ENCODE results near the gene ERGIC1.
"Not testable (repeated sequence)": the region's sequence is repeated elsewhere in the genome, so short reads cannot be mapped to it uniquely, and the experiment has no call there.

Gene ERGIC1

DNA sequence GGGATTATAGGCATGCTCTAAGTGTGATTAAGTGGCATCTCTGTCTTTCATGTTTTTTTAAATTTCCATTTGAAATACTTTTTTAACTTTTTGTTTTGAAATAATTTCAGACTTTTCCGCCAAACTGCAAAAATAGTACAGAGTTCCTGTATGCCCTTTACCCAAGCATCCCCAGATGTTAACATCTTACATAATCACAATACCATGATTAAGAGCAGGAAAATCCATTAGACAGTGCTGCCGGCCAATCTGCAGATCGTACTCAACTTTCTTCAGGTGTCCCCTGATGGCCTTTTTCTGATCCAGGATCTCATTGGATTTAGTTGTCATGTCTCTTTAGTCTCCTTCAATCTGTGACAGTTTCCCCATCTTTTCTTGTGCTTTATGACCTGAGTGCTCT, 49.0 kb downstream of the ERGIC1 start:
- DNase-seq (ENCODE audit: low read depth) = no peak

DNA sequence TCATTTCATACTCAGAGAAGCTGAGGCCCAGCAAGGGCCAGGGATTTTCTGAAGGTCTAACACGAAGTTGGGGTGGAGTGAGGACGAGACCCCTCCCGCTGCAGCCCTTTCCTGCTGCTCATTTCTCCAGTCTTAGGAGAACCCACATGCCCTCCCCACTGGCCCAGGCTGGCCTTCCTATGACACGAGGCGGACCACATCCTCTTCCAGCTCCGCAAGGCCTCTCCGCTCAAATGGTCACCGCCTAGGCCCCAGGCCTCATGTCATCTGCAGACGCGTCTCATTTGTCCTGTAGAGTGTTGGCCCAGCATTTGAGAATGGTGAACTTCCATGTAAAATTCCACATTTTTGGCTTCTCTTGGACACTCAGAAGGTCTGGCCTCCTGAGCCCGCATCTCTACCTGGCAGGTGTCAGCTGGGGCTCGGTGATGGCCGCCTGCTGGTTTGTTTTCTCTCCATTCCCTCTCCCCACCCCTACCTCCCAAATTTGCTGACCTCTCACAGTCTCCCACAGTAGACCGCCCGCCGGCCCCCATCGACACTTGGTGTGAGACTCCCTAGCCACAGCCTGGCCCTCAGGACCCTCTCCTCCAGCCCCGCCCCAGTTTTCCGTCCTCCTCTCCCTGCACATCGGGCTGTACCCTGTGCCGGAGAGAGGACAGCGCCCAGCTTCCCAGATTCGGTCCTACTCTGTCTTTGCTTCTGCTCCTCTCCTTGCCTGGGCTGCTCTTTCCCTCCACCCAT, 51.7 kb downstream of the ERGIC1 start:
- no peak for DNase-seq (ENCODE audit: low read depth)

DNA sequence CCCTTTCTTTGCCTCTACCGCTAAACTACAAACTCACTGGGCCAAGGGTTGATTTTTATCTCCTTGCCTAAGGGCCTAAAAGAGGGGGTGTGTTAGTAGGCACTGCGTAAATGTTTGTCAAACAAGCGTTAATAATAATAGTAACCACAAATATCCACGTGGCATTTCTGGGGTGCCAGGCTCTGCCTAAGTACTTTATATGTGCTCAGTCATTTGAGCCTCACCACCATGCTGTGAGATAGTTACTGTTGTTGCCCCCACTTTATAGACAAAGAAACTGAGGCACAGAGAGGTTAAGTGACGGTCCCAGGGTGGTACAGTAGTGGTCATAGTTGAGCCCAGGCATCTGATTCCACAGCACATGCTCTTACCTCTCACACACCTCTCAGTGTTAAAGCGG, 52.4 kb downstream of the ERGIC1 start:
- DNase-seq (ENCODE audit: low read depth) = no peak

DNA sequence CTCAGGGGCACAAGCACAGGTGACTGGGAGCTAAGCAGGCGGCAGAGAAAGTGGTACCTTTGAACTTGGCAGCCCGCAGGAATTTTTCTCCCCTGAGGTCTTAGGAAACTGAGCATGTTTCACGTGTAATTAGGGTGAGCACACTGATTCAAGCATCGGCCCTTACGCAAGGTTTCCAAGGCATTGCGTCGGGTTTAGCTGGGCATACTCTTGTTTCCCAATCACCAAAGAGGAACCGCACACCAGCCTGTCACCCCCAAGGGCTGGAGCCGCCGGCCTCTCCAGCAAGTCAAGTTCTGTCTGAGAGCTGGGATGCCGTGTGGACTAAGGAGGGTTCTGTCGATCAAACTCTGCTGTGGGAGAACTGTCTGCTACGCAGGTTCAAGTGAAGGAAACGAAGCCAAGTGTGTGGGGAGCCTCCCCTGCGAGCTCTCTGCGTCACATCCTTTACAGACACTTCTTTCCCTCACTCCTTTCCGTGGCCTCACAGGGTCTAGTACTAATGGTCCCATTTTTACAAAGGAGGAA, 53.0 kb downstream of the ERGIC1 start:
- DNase-seq (ENCODE audit: low read depth) = no peak

DNA sequence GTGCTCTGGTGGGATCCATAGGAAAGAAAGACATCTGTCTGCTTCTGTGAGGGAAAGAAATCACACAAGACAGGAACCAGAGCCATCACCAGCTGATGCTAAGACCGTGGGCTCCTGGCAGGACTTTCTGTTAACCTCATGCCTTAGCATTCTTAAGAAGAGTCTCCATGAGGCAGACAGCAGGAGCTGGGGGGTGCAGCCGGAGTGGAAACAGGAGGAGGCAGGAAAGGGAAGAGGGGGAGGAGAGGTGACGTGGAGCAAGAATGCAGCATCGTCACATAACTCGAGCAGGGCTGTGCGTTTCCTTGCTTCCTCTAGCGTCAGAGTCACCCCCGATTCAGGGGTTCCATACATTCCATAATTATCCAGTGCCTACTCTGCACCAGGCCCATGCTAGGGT, 53.6 kb downstream of the ERGIC1 start:
- DNase-seq (ENCODE audit: low read depth) = no peak

DNA sequence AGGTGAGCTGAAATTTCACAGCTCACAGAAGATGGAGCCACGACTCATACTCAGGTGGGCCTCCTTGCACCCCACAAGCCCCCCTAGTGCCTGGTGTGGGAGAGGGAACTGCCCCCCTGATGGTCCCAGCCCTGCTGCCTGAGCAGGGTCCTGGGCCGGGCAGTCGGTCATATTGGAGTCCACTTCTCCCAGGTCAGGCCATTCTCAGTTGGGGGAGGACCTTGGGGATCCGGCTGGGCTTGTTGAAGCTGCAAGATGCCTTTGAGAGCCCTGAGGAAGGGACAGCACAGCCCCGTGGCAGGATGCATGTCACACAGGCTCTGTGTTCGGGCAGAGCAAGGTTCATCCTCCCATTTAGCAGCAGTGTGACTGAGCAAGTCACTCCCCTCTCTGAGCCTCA, 56.6 kb downstream of the ERGIC1 start:
- no peak for DNase-seq (ENCODE audit: low read depth)

DNA sequence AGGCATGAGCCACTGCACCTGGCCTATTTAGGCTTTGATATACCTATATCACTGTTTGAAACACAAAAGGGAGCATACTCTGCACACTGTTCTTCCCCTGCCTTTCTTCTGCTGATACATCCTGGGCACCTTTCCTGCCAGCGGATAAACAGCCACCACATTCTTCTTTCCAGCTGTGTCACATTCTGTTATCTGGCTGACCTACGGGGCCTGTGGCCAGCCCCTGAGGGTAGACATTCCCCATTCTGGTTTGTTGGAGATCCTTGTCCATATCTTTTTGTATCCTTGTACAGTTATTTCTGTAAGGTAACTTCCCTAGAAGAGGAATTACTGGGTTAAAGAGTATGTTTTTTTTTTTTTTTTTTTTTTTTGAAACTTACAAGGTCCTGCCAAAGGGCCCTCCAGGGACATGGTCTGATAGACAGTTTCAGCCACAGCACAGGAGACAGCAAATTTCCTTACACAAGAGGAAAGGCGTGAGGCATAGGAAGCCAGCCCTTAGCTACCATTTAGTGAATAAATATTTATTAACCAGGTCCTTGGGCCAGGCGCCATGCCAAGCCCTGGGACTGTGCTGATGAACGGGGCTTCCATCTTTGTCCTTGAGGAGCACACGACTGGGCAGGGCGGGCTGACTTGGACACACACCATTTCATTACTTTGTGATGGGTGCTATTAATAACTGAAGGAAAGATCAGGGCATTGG, 57.8 kb downstream of the ERGIC1 start:
- no peak for DNase-seq (ENCODE audit: low read depth)

DNA sequence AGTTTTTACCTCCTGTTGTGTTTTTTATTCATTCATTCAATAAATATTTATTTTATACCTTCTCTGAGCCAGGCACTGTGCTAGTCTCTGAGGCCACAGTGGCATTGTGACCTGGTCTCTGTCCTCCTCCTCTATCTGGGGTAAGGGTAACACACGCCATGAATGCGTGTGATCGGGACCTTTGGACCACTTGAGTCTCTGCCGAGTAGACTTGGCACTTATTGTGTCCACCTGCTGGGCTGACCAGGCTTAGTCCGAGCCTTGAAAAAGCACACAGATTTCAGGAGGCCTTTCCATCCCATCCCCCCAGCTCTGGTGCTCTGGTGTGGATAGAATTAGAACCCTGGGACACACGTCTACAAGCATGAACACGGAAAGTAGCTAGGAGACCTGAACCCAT, 58.7 kb downstream of the ERGIC1 start:
- no peak for DNase-seq (ENCODE audit: low read depth)

DNA sequence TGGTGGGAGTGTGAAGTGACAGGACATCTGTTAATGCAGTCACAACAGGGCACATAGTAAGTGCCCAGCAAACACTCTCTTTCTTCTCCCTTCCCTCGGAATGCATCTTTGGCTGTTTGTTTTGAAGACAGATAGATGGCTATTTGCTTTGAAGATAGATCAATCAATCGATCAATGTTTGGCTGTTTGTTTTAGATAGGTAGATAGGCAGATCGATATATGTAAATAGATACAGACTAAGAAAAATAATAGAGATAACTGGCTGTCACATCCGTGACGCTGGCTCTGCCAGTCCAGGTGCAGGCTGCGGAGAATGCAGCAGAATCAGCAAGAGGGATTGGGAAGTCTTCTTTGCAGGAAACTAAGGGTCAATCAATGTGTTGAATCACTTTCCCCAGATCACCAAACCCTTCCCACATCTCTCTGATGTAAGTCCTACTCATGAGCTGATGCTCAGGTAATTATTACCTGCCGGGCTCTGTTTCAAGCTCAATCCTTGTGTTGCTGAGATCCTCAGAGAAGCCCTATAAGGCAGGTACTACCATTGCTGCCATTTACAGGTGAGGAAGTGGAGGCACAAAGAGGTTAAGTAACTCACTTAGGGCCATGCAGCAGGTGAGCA, 60.8 kb downstream of the ERGIC1 start:
- DNase-seq (ENCODE audit: low read depth) = no peak

DNA sequence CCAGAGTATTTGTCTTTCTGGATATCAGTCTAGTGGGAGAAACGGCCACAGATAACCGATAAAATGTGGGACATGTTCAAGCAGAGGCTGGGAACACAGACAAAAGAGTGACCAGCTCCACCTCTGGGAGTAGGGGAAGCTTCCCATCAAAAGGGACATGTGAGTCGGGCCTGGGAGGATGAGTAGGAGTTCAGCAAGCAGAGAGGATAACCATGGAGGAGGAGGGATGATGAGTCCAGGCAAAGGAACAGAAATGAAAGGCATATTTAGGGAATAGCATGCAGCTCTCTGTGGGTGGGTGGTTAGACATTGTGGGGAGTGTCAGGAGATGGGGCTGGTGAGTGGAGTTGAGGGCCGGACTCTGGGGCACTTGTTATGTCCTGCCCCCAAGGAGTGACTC, 61.5 kb downstream of the ERGIC1 start:
- no peak for DNase-seq (ENCODE audit: low read depth)

DNA sequence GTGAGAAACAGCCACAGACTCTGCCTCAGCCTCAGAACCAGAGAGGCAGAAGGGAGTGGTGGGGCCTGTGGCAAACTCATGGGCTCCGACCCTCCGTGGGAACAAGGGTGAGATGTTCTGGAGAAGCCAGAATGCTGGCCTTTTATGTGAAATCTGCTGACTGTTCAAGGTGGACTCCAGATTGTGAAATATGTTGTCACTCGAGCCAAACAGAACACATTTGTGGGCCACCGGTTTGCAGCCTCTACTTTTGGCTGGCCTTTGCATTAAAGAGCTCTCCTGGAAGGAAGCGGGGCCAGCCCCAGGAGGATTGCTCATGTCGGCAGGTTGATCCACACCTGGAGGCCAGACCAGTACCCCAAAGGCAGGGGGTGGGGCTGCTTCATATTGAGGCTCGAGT, 62.4 kb downstream of the ERGIC1 start:
- DNase-seq (ENCODE audit: low read depth) = no peak

DNA sequence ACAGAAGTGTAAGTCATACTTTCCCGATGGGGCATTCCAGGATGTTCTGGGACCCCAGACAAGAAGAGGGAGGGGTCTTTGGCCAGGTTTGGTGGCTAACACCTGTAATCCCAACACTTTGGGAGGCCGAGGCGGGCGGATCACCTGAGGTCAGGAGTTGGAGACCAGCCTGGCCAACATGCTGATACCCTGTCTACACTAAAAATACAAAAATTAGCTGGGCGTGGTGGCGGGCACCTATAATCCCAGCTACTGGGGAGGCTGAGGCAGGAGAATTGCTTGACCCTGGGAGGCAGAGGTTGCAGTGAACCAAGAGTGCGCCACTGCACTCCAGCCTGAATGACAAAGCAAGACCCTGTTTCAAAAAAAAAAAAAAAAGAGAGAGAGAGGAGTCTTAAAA, 63.0 kb downstream of the ERGIC1 start:
- not testable (repeated sequence) for DNase-seq (ENCODE audit: low read depth)

DNA sequence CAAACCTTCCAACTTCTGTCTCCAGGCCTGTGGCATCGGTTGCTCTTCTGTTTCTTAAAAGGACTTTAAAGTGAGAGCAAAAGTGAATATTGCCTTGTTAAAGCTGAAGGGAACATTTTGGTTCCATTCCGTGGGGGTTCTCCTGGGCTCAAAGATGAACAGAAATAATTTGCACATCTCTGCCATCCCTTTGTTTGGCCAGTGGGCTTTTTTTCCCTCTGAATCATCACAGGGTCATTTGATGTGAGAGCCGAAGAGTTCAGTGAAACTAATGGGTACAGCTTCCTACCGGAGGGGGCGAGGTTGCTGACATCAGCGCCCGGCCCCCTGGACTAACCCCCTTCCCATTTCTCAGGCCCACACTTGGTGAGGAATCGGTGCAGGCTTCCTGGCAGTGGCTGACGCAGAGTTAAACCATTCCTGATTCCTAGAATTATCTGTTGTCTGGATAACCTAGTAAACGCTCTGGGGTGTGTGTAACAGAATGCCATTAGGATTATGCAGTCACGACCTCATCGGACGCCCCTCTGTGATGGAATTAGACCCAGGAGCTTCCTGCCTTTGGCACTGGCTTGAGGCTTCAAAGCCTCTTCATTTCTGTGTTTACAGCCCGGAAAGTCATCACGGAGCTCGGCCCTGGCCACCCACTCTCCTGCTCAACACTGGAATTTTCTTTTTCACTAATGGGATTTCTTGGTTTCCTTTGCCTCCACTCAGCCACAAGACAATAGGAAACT, 63.6 kb downstream of the ERGIC1 start:
- DNase-seq (ENCODE audit: low read depth) = no peak

DNA sequence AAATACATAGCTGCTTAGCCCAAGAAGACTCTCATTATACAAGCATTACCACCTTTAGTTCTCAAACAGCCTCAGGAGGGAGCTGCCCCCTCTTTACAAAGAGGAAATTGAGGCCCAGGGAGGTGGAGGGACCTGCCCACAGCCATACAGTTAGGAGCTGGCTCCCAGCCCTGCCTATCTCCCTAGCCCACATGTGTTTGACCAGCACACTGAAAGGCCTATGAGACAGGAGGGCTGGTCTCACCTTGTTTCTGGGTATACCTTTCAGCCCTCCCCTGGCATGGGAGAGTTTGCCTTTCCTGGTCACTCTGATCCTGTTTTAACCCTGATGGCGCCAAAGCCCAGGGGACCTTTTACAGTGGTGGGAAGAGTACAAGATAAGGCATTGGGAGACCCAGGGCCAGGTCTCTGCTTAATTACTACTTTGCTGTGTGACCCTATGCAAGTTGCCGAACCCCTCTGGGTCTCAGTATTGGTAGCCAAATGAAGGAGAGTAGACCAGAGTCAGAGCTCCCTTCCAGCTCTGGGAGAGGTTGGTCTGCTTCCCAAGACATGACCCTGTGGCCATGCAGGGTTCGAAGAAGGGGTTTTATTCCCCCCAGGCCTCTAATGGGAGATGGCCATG, 64.3 kb downstream of the ERGIC1 start:
- DNase-seq (ENCODE audit: low read depth) = no peak

DNA sequence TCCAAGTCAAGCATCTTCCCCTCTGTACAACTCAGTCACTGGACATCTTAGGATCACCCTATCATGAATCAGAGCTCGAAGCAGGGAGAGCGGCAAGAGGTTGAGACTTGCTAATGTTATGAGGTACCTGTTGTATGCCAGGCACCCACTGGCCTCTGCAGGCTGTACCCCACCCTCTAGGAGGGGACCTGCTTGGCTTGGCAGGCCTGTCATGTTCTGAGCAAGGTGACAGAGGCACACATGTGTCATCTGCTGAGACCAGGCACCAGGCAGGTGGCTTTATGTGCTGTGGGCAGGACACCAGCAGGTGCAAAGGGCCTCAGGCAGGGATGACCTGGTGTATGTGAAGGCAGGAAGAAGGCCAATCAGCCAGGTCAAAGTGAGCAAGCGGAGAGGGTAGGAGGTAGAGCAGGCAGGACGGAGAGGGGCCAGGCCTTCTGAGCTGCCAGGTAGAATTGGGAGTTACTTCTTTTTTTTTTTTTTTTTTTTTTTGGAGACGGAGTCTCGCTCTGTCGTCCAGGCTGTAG, 64.9 kb downstream of the ERGIC1 start:
- no peak for DNase-seq (ENCODE audit: low read depth)

DNA sequence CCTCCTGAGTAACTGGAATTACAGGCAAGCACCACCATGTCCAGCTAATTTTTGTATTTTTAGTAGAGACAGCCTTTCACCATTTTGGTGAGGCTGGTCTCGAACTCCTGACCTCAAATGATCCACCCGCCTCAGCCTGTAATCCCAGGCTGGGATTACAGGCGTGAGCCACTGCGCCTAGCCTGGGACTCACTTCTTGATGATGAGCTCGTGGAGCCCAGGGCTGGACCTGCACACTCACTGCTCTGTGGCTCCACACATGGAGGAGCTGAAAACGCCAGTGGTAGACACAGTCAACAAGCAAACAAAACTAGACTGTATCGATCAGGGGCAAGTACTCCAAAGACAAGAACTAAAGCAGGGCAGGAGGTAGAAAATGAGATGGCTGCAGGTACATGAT, 65.4 kb downstream of the ERGIC1 start:
- DNase-seq (ENCODE audit: low read depth) = no peak

DNA sequence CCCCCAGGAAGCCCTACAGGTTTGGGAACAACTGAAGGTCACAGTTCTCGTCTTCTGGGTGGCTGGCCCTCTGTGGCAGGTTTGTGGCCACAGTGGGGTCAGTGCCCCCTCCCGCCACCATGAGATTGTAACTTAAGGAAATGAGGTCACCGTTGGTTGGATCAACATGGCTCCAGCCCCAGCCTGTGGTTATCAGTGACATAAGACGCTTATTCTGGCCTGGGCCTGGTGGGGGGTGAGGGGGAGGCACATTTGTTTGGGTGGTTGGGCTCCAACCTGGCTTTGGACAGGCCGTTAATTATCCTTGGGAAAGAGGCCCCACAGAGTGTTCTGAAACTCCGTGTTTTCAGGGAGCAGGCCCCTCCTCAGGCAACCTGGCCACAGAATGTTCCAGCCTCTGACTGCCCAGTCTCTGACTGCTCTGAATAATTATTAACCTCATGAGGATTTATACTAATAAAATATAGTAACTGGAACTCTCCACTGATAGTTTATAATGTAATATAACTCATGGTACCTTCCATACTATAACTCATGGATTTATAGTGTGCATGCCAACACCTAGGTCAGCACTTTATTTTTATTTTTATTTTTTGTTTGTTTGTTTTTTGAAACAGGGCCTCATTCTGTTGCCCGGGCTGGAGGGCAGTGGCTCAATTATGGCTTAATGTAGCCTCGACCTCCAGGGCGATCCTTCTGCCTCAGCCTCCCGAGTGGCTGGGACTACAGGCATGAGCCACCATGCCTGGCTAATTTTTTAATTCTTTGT, 67.1 kb downstream of the ERGIC1 start:
- DNase-seq (ENCODE audit: low read depth) = no peak

DNA sequence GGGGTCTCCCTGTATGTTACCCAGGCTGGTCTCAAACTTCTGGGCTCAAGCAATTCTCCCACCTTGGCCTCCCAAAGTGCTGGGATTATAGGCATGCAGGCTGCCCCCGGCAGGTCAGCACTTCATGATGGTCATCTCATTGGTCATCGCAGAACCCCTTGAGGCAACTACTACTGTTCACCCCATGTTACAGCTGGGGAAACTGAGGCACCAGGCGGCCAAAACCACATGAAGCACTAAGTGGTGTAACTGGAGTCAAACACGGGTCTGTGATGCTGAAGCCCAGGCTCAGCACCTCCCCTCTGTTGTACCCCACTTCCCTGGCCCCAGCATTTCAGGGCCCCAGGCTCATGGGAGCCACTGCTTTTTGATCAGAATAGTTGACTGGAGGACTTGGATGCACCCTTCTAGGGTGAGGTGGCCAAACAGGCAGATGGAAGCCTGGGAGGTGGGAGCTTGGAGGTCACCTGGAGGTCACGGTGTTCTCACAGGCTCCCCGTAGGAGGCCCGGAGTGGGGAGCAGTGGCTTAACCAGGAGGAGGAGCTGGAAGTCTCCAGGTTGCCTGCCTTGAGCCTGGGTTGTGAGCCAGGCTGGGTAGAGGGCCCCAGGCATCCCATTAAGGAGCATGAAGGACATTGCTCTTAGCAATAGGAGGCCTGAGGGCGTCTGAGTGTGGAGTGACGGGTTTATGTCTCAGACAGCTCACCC, 67.9 kb downstream of the ERGIC1 start:
- DNase-seq (ENCODE audit: low read depth) = no peak

DNA sequence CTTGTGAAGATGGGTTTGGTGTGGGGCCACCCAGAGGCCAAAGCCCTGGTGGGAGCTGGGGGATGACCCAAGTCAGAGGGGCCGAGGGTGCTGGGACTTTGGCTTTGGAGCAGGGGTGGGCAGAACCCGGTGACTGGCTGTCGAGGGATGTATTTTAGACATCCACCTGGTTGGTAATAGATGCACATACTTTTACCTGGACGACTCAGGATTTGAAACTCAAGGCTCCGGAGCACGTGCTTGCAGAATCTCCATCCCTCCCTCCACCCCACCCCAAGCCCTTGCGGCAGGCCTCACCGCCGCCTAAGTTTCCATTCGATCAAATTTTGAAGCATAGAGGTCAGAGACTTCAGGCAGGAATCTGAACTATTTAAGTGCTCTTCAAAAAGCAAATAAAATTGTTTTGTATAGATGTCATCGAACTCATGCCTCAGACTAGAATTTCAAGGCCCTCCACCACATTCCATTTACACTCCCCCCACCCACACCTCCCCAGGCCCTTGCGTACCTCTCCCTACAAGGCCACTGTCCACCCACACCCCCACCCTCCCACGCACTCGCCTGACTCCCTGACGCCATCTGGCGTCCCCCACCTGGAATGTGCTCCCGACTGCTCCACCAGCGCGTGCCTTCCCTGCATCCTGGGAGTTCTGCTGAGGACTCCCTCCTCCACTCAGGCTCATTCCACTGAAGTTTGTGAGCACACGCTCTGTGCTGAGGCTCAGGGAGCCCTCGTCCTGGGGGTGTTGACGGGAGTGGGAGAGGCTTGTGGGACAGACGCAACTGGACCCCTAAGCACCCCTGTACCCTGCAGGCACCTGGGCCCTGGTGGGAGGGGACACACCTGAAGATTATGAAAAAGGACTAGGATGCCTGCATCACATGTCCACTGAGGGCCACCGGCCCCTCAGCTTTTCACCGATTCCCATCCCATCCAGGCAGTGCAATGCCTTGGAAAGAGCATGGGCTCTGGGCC, 68.7 kb downstream of the ERGIC1 start:
- DNase-seq (ENCODE audit: low read depth) = no peak

Data from activated gamma-delta T cell treated with anti-CD3 and anti-CD28 coated beads, Interleukin-2, amount 50 U/mL, for 16 hours (primary cell).